Retina (tissue), 1 donor: ENCODE results near the gene POU3F3.
A peak's percentile ranks its signal among the peaks of the same experiment; 100 is the strongest.

Experiments used
- DNase-seq: peaks from one replicate; pipeline ENCODE4 v3.0.0-alpha.2; 2016

The POU3F3 gene

GRCh38 chr2:104847586-104848160 is 6.2 kb upstream of the POU3F3 start:
- peak; percentile 13 for DNase-seq

GRCh38 chr2:104848526-104848925 is 5.4 kb upstream of the POU3F3 start:
- no peak for DNase-seq

- no peak for DNase-seq
Observed at GRCh38 chr2:104849101-104849500, 4.8 kb upstream of the POU3F3 start.

GRCh38 chr2:104849618-104850141 is 4.2 kb upstream of the POU3F3 start:
- DNase-seq, result peak; percentile 70

GRCh38 chr2:104850361-104851290 is 3.3 kb upstream of the POU3F3 start:
- DNase-seq, result peak; percentile 50

- no peak for DNase-seq
Observed at GRCh38 chr2:104851291-104852089, 2.4 kb upstream of the POU3F3 start.

GRCh38 chr2:104852090-104852666 is 1.7 kb upstream of the POU3F3 start:
- peak; percentile 89 for DNase-seq

GRCh38 chr2:104854498-104855220 is 744 bp downstream of the POU3F3 start:
- peak; percentile 74 for DNase-seq

GRCh38 chr2:104855221-104856085 is 1.5 kb downstream of the POU3F3 start:
- DNase-seq, result no peak

- peak; percentile 75 for DNase-seq
Observed at GRCh38 chr2:104856086-104856972, 2.4 kb downstream of the POU3F3 start.

GRCh38 chr2:104856973-104857261 is 3.0 kb downstream of the POU3F3 start:
- DNase-seq, result no peak

GRCh38 chr2:104857262-104858005 is 3.5 kb downstream of the POU3F3 start:
- peak; percentile 62 for DNase-seq

GRCh38 chr2:104858006-104858978 is 4.4 kb downstream of the POU3F3 start:
- peak; percentile 9 for DNase-seq

GRCh38 chr2:104859291-104859765 is 5.4 kb downstream of the POU3F3 start:
- DNase-seq, result peak; percentile 57

GRCh38 chr2:104859766-104860450 is 6.0 kb downstream of the POU3F3 start:
- no peak for DNase-seq

- DNase-seq, result peak; percentile 64
Observed at GRCh38 chr2:104860451-104860790, 6.5 kb downstream of the POU3F3 start.

- DNase-seq, result no peak
Observed at GRCh38 chr2:104861351-104862057, 7.6 kb downstream of the POU3F3 start.
